PC-3 (cell line): ENCODE measurements around the gene ARL10.

Experiments used
- EZH2 ChIP-seq: fragments of 300-600 bp; sonication (generic); IDR thresholded peaks from one replicate; pipeline ENCODE4 v1.6.1; 2017; ENCODE audit warnings: antibody characterized with exemption, mild to moderate bottlenecking, low read length; ENCODE audit not compliant: unreplicated experiment
- TF ChIP-seq, protein P1 (sequence below): fragments of 300-600 bp; sonication (generic); conservative IDR thresholded peaks from 2 replicates; pipeline ENCODE4 v1.5.1; 2017; ENCODE audit warnings: antibody characterized with exemption, low read depth, mild to moderate bottlenecking, low read length

DNA sequence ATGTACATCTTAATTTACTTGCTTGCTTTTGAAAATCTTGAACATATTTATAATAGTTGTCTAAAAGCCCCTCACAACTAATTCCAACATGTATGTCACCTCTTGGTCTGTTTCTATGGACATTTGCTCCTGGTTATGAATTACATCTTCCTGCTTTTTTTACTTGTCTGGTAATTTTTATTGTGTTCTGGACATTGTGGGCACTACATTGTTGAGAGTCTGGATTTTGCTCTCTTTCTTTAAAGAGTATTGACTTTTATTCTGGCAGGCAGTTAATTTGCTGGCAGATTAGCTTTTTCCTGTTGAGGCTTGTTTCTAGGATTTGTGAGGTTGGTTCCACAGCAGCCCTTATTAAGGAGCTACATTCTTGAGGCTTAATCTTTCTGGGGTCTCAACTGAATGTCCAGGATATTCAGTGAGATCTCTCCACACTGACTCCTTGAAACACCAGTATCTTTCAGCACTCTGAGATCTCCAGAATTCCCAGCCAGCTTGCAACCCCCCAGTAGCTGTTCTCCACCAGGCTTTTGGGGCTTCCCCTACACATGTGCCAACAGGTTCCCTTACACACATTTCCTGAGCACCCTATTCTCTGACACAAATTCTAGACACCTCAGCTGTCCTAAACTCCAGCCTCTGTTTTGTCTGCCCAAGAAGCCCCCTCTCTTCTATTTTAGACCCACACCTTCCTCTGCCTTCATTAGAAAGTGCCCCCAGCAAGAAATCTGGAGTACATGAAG lies 31.1 kb upstream of the ARL10 start:
- TF ChIP-seq EZH2, result no peak
- TF ChIP-seq, protein P1, sequence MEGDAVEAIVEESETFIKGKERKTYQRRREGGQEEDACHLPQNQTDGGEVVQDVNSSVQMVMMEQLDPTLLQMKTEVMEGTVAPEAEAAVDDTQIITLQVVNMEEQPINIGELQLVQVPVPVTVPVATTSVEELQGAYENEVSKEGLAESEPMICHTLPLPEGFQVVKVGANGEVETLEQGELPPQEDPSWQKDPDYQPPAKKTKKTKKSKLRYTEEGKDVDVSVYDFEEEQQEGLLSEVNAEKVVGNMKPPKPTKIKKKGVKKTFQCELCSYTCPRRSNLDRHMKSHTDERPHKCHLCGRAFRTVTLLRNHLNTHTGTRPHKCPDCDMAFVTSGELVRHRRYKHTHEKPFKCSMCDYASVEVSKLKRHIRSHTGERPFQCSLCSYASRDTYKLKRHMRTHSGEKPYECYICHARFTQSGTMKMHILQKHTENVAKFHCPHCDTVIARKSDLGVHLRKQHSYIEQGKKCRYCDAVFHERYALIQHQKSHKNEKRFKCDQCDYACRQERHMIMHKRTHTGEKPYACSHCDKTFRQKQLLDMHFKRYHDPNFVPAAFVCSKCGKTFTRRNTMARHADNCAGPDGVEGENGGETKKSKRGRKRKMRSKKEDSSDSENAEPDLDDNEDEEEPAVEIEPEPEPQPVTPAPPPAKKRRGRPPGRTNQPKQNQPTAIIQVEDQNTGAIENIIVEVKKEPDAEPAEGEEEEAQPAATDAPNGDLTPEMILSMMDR, result no peak
